ENCODE results near the gene ALDH18A1.

ALDH18A1 gene

GRCh38 chr10:95578619-95579018 lies 77.9 kb downstream of the ALDH18A1 start:
- no peak for DNase-seq (ENCODE audit: low read depth)

- no peak for DNase-seq (ENCODE audit: low read depth)
Observed at GRCh38 chr10:95574649-95575365, 81.7 kb downstream of the ALDH18A1 start.

- no peak for DNase-seq (ENCODE audit: low read depth)
Observed at GRCh38 chr10:95573964-95574604, 82.4 kb downstream of the ALDH18A1 start.

GRCh38 chr10:95573527-95573926 lies 83.0 kb downstream of the ALDH18A1 start:
- DNase-seq (ENCODE audit: low read depth), result no peak

- DNase-seq (ENCODE audit: low read depth), result no peak
Observed at GRCh38 chr10:95572131-95572820, 84.2 kb downstream of the ALDH18A1 start.

GRCh38 chr10:95571390-95571789 lies 85.1 kb downstream of the ALDH18A1 start:
- no peak for DNase-seq (ENCODE audit: low read depth)

- DNase-seq (ENCODE audit: low read depth), result no peak
Observed at GRCh38 chr10:95569368-95569767, 87.1 kb downstream of the ALDH18A1 start.

- DNase-seq (ENCODE audit: low read depth), result no peak
Observed at GRCh38 chr10:95567903-95568630, 88.4 kb downstream of the ALDH18A1 start.

GRCh38 chr10:95566136-95566535 lies 90.4 kb downstream of the ALDH18A1 start:
- no peak for DNase-seq (ENCODE audit: low read depth)

GRCh38 chr10:95565336-95565735 lies 91.2 kb downstream of the ALDH18A1 start:
- no peak for DNase-seq (ENCODE audit: low read depth)

GRCh38 chr10:95564291-95564690 lies 92.2 kb downstream of the ALDH18A1 start:
- DNase-seq (ENCODE audit: low read depth), result no peak

GRCh38 chr10:95562341-95562965 lies 94.1 kb downstream of the ALDH18A1 start:
- no peak for DNase-seq (ENCODE audit: low read depth)

- DNase-seq (ENCODE audit: low read depth), result no peak
Observed at GRCh38 chr10:95561864-95562177, 94.7 kb downstream of the ALDH18A1 start.

- DNase-seq (ENCODE audit: low read depth), result peak; percentile 95
Observed at GRCh38 chr10:95561177-95561863, 95.2 kb downstream of the ALDH18A1 start, which contains the start of gene SORBS1. Gene SORBS1, minus strand, starts transcription at chr10:95561371. Its CDS starts 120,236 bp downstream, at chr10:95441135.

- peak; percentile 23 for DNase-seq (ENCODE audit: low read depth)
Observed at GRCh38 chr10:95560278-95561176, 96.0 kb downstream of the ALDH18A1 start.

GRCh38 chr10:95559896-95560277 lies 96.6 kb downstream of the ALDH18A1 start:
- DNase-seq (ENCODE audit: low read depth), result no peak

- DNase-seq (ENCODE audit: low read depth), result no peak
Observed at GRCh38 chr10:95559471-95559870, 97.0 kb downstream of the ALDH18A1 start.

GRCh38 chr10:95558593-95559320 lies 97.8 kb downstream of the ALDH18A1 start:
- no peak for DNase-seq (ENCODE audit: low read depth)

- no peak for DNase-seq (ENCODE audit: low read depth)
Observed at GRCh38 chr10:95556994-95557767, 99.3 kb downstream of the ALDH18A1 start.
